H9 (cell line): ENCODE measurements around the gene PLB1. TPM values are rescaled to one million over a fixed set of nuclear protein-coding genes. Genes with fewer than 3 reads are reported as not detected.

Source experiments
- DNase-seq: peaks from one replicate; pipeline ENCODE4 v3.0.0-alpha.2; 2017
- H2AFZ ChIP-seq: one replicate; pipeline ENCODE4 v1.6.1; 2013; ENCODE audit warnings: mild to moderate bottlenecking, low read length, control low read depth, moderate library complexity
- H2AK5ac ChIP-seq: 2 replicates; pipeline ENCODE4 v1.6.1; 2013; ENCODE audit warnings: low read length, control low read depth, mixed read lengths; ENCODE audit not compliant: insufficient read length
- H2BK120ac ChIP-seq: one replicate; pipeline ENCODE4 v1.6.1; 2013; ENCODE audit warnings: low read depth, mild to moderate bottlenecking, low read length, control low read depth, inconsistent platforms; ENCODE audit not compliant: poor library complexity, severe bottlenecking
- H2BK12ac ChIP-seq: 2 replicates; pipeline ENCODE4 v1.6.1; 2013; ENCODE audit warnings: low read length, control low read depth, mixed read lengths, low read depth; ENCODE audit not compliant: insufficient read length
- H2BK15ac ChIP-seq: 2 replicates; pipeline ENCODE4 v1.6.1; 2013; ENCODE audit warnings: low read depth, low read length, control low read depth
- H2BK20ac ChIP-seq: one replicate; pipeline ENCODE4 v1.6.1; 2013; ENCODE audit warnings: low read depth, mild to moderate bottlenecking, low read length, control low read depth, inconsistent platforms; ENCODE audit not compliant: poor library complexity, severe bottlenecking
- H2BK5ac ChIP-seq: 2 replicates; pipeline ENCODE4 v1.6.1; 2013; ENCODE audit warnings: low read length, control low read depth, mixed read lengths; ENCODE audit not compliant: insufficient read length
- H3K14ac ChIP-seq: 2 replicates; pipeline ENCODE4 v1.6.1; 2013; ENCODE audit warnings: low read length, control low read depth; ENCODE audit not compliant: insufficient read depth
- H3K18ac ChIP-seq: 2 replicates; pipeline ENCODE4 v1.6.1; 2013; ENCODE audit warnings: low read depth, mild to moderate bottlenecking, mixed read lengths, low read length, control low read depth; ENCODE audit not compliant: insufficient read length
- H3K23ac ChIP-seq: 2 replicates; pipeline ENCODE4 v1.6.1; 2013; ENCODE audit warnings: low read length, control low read depth, mixed read lengths, low read depth; ENCODE audit not compliant: insufficient read length
- H3K23me2 ChIP-seq: 2 replicates; pipeline ENCODE4 v1.6.1; 2013; ENCODE audit warnings: low read depth, mild to moderate bottlenecking, mixed read lengths, low read length, control low read depth; ENCODE audit not compliant: insufficient read length, poor library complexity, severe bottlenecking
- H3K27ac ChIP-seq: 2 replicates; pipeline ENCODE4 v1.5.1; 2013; ENCODE audit warnings: low read length, control low read depth, mixed read lengths, low read depth; ENCODE audit not compliant: insufficient read length
- H3K27me3 ChIP-seq: 2 replicates; pipeline ENCODE4 v1.6.1; 2013; ENCODE audit warnings: low read length, control low read depth, inconsistent platforms; ENCODE audit not compliant: insufficient read depth
- H3K4ac ChIP-seq: 2 replicates; pipeline ENCODE4 v1.6.1; 2013; ENCODE audit warnings: low read depth, mild to moderate bottlenecking, control low read depth, inconsistent platforms, low read length, moderate library complexity
- H3K4me1 ChIP-seq: 2 replicates; pipeline ENCODE4 v1.6.1; 2013; ENCODE audit warnings: low read length, control low read depth, inconsistent platforms; ENCODE audit not compliant: insufficient read depth
- H3K4me2 ChIP-seq: 2 replicates; pipeline ENCODE4 v1.6.1; 2013; ENCODE audit warnings: low read length, control low read depth, mixed read lengths; ENCODE audit not compliant: insufficient read length, insufficient read depth
- H3K56ac ChIP-seq: 2 replicates; pipeline ENCODE4 v1.6.1; 2013; ENCODE audit warnings: low read depth, mild to moderate bottlenecking, mixed read lengths, low read length, control low read depth; ENCODE audit not compliant: insufficient read length
- H3K79me1 ChIP-seq: 2 replicates; pipeline ENCODE4 v1.6.1; 2013; ENCODE audit warnings: low read depth, mild to moderate bottlenecking, moderate library complexity, low read length, control low read depth, inconsistent platforms; ENCODE audit not compliant: insufficient read depth, poor library complexity, severe bottlenecking
- H3K79me2 ChIP-seq: 2 replicates; pipeline ENCODE4 v1.6.1; 2013; ENCODE audit warnings: low read length, control low read depth, inconsistent platforms; ENCODE audit not compliant: insufficient read depth
- H3K9ac ChIP-seq: 2 replicates; pipeline ENCODE4 v1.6.1; 2013; ENCODE audit warnings: low read length, control low read depth, mixed read lengths; ENCODE audit not compliant: insufficient read length; ENCODE audit errors: extremely low read depth
- H3K9me3 ChIP-seq: one replicate; pipeline ENCODE4 v1.6.1; 2013; ENCODE audit warnings: low read depth, low read length, inconsistent platforms; ENCODE audit not compliant: control insufficient read depth
- H3T11ph ChIP-seq: one replicate; pipeline ENCODE4 v1.6.1; 2013; ENCODE audit warnings: mild to moderate bottlenecking, low read length, control low read depth, inconsistent platforms
- H4K20me1 ChIP-seq: one replicate; pipeline ENCODE4 v1.6.1; 2013; ENCODE audit not compliant: control insufficient read depth, insufficient read length, insufficient read depth
- H4K5ac ChIP-seq: 2 replicates; pipeline ENCODE4 v1.6.1; 2013; ENCODE audit warnings: low read depth, mild to moderate bottlenecking, mixed read lengths, low read length, control low read depth; ENCODE audit not compliant: insufficient read length
- H4K8ac ChIP-seq: replicated peaks from 2 replicates; pipeline ENCODE4 v1.6.1; 2013; ENCODE audit warnings: low read length, control low read depth, mixed read lengths, low read depth; ENCODE audit not compliant: insufficient read length
- H4K91ac ChIP-seq: 2 replicates; pipeline ENCODE4 v1.6.1; 2013; ENCODE audit warnings: low read depth, mild to moderate bottlenecking, moderate library complexity, mixed read lengths, low read length, control low read depth; ENCODE audit not compliant: insufficient read length
- H3K27ac Mint-ChIP-seq, 3 experiments: 2 replicates in 2 of 3; 3 replicates in 1 of 3; pipeline ENCODE4 v1.8.0; 2020 to 2021; ENCODE audit warnings: mixed read lengths in 3 of 3, mild to moderate bottlenecking in 1 of 3, moderate library complexity in 1 of 3
- H3K27me3 Mint-ChIP-seq: 2 replicates; pipeline ENCODE4 v1.8.0; 2021; ENCODE audit warnings: low read depth, mild to moderate bottlenecking, moderate library complexity, mixed read lengths
- H3K36me3 Mint-ChIP-seq, 3 experiments: 2 replicates in 2 of 3; 3 replicates in 1 of 3; pipeline ENCODE4 v1.8.0; 2020 to 2021; ENCODE audit warnings: low read depth in 3 of 3, mixed read lengths in 3 of 3; ENCODE audit not compliant: insufficient read depth in 1 of 3
- H3K4me1 Mint-ChIP-seq, 2 experiments: 2 replicates each; pipeline ENCODE4 v1.8.0; 2020; ENCODE audit warnings: mixed read lengths in 2 of 2
- H3K4me3 Mint-ChIP-seq, 2 experiments: 2 replicates in 1 of 2; 3 replicates in 1 of 2; pipeline ENCODE4 v1.8.0; 2020 to 2021; ENCODE audit warnings: mild to moderate bottlenecking in 2 of 2, mixed read lengths in 2 of 2, moderate library complexity in 1 of 2
- H3K9me3 Mint-ChIP-seq, 2 experiments: 2 replicates in 1 of 2; 3 replicates in 1 of 2; pipeline ENCODE4 v1.8.0; 2020; ENCODE audit warnings: mild to moderate bottlenecking in 2 of 2, mixed read lengths in 2 of 2, moderate library complexity in 1 of 2
- CTCF ChIP-seq: fragments of 200-600 bp; sonication (generic); conservative IDR thresholded peaks from 3 replicates; pipeline ENCODE4 v1.8.0; 2021; ENCODE audit warnings: antibody characterized with exemption, mild to moderate bottlenecking
- WGBS: extraction: QIAGEN DNeasy Blood & Tissue Kit; methylation state at CpG from one replicate; pipeline ENCODE4 v1.1.7; 2013; ENCODE audit warnings: missing lambda C conversion rate, low lambda C conversion rate, mixed read lengths; ENCODE audit not compliant: insufficient read length; ENCODE audit errors: extremely low coverage; 5-methylcytosine and 5-hydroxymethylcytosine counted together
- total RNA-seq: library from RNA; stranded (reverse); gene quantifications from 2 replicates; pipeline ENCODE4 v1.2.1, GENCODE V29; 2021

Gene PLB1
- total RNA-seq, 1 experiment from 2014 or later, result not detected

DNA sequence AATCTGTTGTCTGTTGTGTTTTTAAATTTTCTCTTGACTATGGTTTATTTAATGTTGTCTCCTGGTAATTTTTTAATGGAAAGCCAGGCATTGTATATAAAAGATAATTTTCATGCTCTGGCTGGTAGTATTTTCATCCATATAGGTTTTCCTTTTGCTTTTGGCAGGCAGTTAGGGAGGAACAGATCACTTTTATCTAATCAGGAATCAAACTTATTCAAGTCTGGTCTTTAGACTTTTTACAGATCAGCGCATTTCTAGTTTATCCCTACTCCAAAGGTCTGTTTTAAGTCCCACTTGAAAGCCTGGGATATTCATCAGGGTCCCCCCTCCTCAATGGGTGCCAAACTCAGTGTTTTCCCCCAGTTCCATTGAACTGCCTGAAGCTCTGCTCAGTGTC is 17.2 kb downstream of the PLB1 start:
- Histone ChIP-seq H2BK120ac (no peak overlapping the region), H3K9ac (no peak overlapping the region), H2AFZ (no peak overlapping the region), H3K23ac (no peak overlapping the region), H3K18ac (no peak overlapping the region), H2BK12ac (no peak overlapping the region), H3K4ac (no peak overlapping the region), H3K4me2 (no peak overlapping the region), H3K27ac (no peak overlapping the region), H3K23me2 (no peaks in the 10 kb centered on the region), H3K79me2 (no peaks in the 10 kb centered on the region), H3K4me1 (no peaks in the 10 kb centered on the region), H4K91ac (no peak overlapping the region), H4K8ac (no peak overlapping the region), H3T11ph (no peak overlapping the region), H2BK5ac (no peak overlapping the region), H3K79me1 (no peaks in the 10 kb centered on the region), H4K20me1 (peaks cover 2% of the 10 kb centered on the region), H3K14ac (no peak overlapping the region), H3K27me3 (no peaks in the 10 kb centered on the region), H3K56ac (no peak overlapping the region), H2BK15ac (no peak overlapping the region), H2BK20ac (no peak overlapping the region), H4K5ac (no peak overlapping the region), H3K9me3 (no peaks in the 10 kb centered on the region), H2AK5ac (no peak overlapping the region)
- H3K36me3 Mint-ChIP-seq, result no peaks in the 10 kb centered on the region; a peak in 1 of 7 replicates
- peaks cover 3 to 10% of the 10 kb centered on the region in 2 experiments; a peak in 3 of 5 replicates for H3K9me3 Mint-ChIP-seq
- no peak overlapping the region for H3K4me3 Mint-ChIP-seq
- no peaks in the 10 kb centered on the region for H3K4me1 Mint-ChIP-seq
- peaks cover 33% of the 10 kb centered on the region for H3K27me3 Mint-ChIP-seq
- TF ChIP-seq CTCF, result no peak
- WGBS, result no CpG with 5 or more reads among the region's 1 CpG
- no peak for DNase-seq
- H3K27ac Mint-ChIP-seq, result no peak overlapping the region
